OCI-LY1 (cell line): Measurements from ENCODE around the gene CATSPER3.

ENCODE experiments used
- H2AFZ ChIP-seq: fragments of 200-600 bp; sonication (generic), shearing (Covaris generic); 2 replicates; pipeline ENCODE4 v1.6.0; 2014; ENCODE audit warnings: antibody characterized with exemption, mild to moderate bottlenecking, low read length
- H3F3A ChIP-seq: fragments of 200-600 bp; sonication (generic), shearing (Covaris generic); 2 replicates; pipeline ENCODE4 v1.6.0; 2014; ENCODE audit warnings: mild to moderate bottlenecking, antibody characterized with exemption, low read length, moderate library complexity; ENCODE audit not compliant: insufficient read depth
- H3K27ac ChIP-seq: fragments of 200-600 bp; sonication (generic); 2 replicates; pipeline ENCODE4 v1.5.1; 2014; ENCODE audit warnings: low read length, mixed run types, mild to moderate bottlenecking, low read depth; ENCODE audit not compliant: poor library complexity, severe bottlenecking
- H3K27me3 ChIP-seq: fragments of 200-600 bp; sonication (generic); 2 replicates; pipeline ENCODE4 v1.6.0; 2014; ENCODE audit warnings: antibody characterized with exemption, mild to moderate bottlenecking, low read length, moderate library complexity; ENCODE audit not compliant: insufficient read depth
- H3K36me3 ChIP-seq: fragments of 200-600 bp; sonication (generic); 2 replicates; pipeline ENCODE4 v1.6.1; 2014; ENCODE audit warnings: mild to moderate bottlenecking, antibody characterized with exemption, low read length, moderate library complexity, mixed read lengths; ENCODE audit not compliant: insufficient read depth
- H3K4me1 ChIP-seq: fragments of 200-600 bp; sonication (generic); 2 replicates; pipeline ENCODE4 v1.5.1; 2014; ENCODE audit warnings: mild to moderate bottlenecking, low read length, moderate library complexity; ENCODE audit not compliant: insufficient read depth, severe bottlenecking
- H3K4me2 ChIP-seq: fragments of 200-600 bp; sonication (generic), shearing (Covaris generic); 2 replicates; pipeline ENCODE4 v1.6.1; 2014; ENCODE audit warnings: low read length
- H3K4me3 ChIP-seq: fragments of 200-600 bp; sonication (generic); 2 replicates; pipeline ENCODE4 v1.5.1; 2014; ENCODE audit warnings: low read length, low read depth, mild to moderate bottlenecking, mixed read lengths; ENCODE audit not compliant: poor library complexity, severe bottlenecking
- H3K79me2 ChIP-seq: fragments of 200-600 bp; shearing (Covaris generic); 2 replicates; pipeline ENCODE4 v1.6.1; 2016; ENCODE audit warnings: mixed run types, low read length, mixed read lengths; ENCODE audit not compliant: insufficient read depth
- H3K9ac ChIP-seq: fragments of 200-600 bp; sonication (generic), shearing (Covaris generic); 2 replicates; pipeline ENCODE4 v1.6.1; 2014; ENCODE audit warnings: mild to moderate bottlenecking, low read length, mixed read lengths
- H3K9me2 ChIP-seq: fragments of 200-600 bp; sonication (generic), shearing (Covaris generic); 2 replicates; pipeline ENCODE4 v1.6.1; 2014; ENCODE audit warnings: low read depth, mild to moderate bottlenecking, low read length, mixed read lengths
- H3K9me3 ChIP-seq: fragments of 200-600 bp; shearing (Covaris generic); 2 replicates; pipeline ENCODE4 v1.6.1; 2014; ENCODE audit warnings: low read length, mixed read lengths
- H4K20me1 ChIP-seq: fragments of 200-600 bp; sonication (generic), shearing (Covaris generic); 2 replicates; pipeline ENCODE4 v1.6.0; 2016; ENCODE audit warnings: mild to moderate bottlenecking, low read length; ENCODE audit not compliant: insufficient read depth
- CTCF ChIP-seq: fragments of 200-600 bp; sonication (generic), shearing (Covaris generic); IDR thresholded peaks from 2 replicates; pipeline ENCODE4 v1.5.1; 2017; ENCODE audit warnings: mild to moderate bottlenecking, antibody characterized with exemption, low read length, moderate library complexity, mixed read lengths
- EZH2 ChIP-seq: fragments of 200-600 bp; sonication (generic), shearing (Covaris generic); IDR thresholded peaks from 2 replicates; pipeline ENCODE4 v1.8.0; 2017; ENCODE audit warnings: borderline replicate concordance, mixed run types, mild to moderate bottlenecking, antibody characterized with exemption, low read length, moderate library complexity, mixed read lengths

The CATSPER3 gene

DNA sequence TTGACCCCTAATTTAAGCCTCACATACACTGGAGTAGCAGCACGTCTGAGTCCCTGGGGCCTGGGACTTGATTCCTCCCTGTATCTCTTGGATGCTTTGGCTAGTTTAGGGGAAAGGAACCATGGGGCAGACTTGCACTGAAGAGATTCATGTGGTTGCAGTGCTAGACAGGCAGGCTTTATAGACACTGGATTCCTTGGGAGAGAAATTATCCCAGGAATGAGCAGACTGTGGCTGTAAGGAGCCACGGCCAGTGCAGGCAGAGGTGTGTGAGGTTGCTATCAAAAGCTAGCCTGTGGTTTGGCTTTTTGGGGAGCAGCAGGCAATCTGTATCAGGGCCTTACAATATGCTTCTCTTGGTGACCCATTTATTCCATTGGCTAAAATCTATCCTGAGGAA is 86.8 kb downstream of the CATSPER3 start:
- H3K27ac ChIP-seq: peak overlapping the region; percentile 97
- TF ChIP-seq CTCF: no peak
- TF ChIP-seq EZH2: no peak
- H3F3A ChIP-seq: no peaks in the 10 kb centered on the region
- peak overlapping the region; percentile 75 for H3K4me2 ChIP-seq
- peaks cover 56% of the 10 kb centered on the region for H3K4me1 ChIP-seq
- H3K4me3 ChIP-seq: peak overlapping the region; percentile 47
- no peaks in the 10 kb centered on the region for H3K36me3 ChIP-seq
- H2AFZ ChIP-seq: no peak overlapping the region
- H3K9ac ChIP-seq: peak overlapping the region; percentile 66
- H4K20me1 ChIP-seq: no peaks in the 10 kb centered on the region
- H3K9me2 ChIP-seq: no peaks in the 10 kb centered on the region
- H3K79me2 ChIP-seq: no peaks in the 10 kb centered on the region
- no peaks in the 10 kb centered on the region for H3K9me3 ChIP-seq
- no peaks in the 10 kb centered on the region for H3K27me3 ChIP-seq

- no peaks in the 10 kb centered on the region for H3F3A ChIP-seq
- H4K20me1 ChIP-seq: no peaks in the 10 kb centered on the region
- H3K27me3 ChIP-seq: no peaks in the 10 kb centered on the region
- no peaks in the 10 kb centered on the region for H3K9me3 ChIP-seq
- H3K4me3 ChIP-seq: no peak overlapping the region
- H3K9ac ChIP-seq: peak overlapping the region; percentile 66; the same call in 1 of the 2 replicates
- no peak overlapping the region for H2AFZ ChIP-seq
- no peaks in the 10 kb centered on the region for H3K9me2 ChIP-seq
- H3K4me1 ChIP-seq: peaks cover 51% of the 10 kb centered on the region
- H3K79me2 ChIP-seq: no peaks in the 10 kb centered on the region
- TF ChIP-seq EZH2 (no peak), CTCF (no peak)
- peak overlapping the region; percentile 75; the same call in 1 of the 2 replicates for H3K4me2 ChIP-seq
- peak overlapping the region; percentile 97 for H3K27ac ChIP-seq
- H3K36me3 ChIP-seq: no peaks in the 10 kb centered on the region
Observed at GRCh38 chr5:135055396-135055795, 87.7 kb downstream of the CATSPER3 start.

DNA sequence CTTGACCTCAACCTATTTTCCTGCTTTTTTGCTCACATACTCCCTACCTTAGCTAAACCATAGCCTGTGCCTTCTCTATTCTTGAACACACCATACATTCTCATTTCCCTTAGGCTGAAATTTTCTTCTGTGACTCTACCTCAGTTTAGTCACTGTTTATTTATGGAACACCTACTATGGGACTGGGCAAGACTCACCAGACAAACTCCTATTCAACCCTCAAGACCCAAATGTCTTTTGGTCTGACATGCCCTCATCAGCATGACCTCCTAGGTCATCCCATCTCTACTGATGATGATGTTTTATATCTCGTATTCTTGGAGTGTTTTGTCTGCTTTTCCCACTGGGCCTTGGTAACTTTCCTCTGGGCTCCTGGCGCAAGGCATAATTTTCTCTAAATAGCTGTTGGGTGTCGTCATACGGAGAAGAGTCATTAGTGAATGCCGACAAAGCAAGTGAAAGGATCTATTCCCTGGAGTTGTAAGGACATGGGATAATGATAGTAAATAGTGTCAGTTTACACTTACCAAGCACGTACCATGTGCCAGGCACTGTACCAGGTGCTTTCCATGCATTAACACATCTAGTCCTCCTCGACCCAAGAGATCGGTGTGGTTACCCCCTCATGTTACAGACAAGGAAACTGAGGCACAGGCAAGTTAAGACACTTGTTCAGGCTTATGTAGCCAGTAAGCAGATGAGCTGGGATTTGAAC is 88.8 kb downstream of the CATSPER3 start:
- Histone ChIP-seq H3K4me3 (no peak overlapping the region), H3K9me3 (no peaks in the 10 kb centered on the region), H3F3A (no peaks in the 10 kb centered on the region), H3K4me1 (peaks cover 47% of the 10 kb centered on the region), H4K20me1 (no peaks in the 10 kb centered on the region), H3K79me2 (no peaks in the 10 kb centered on the region), H3K27me3 (no peaks in the 10 kb centered on the region), H3K27ac (peak overlapping the region; percentile 97), H3K9me2 (no peaks in the 10 kb centered on the region), H3K4me2 (no peak overlapping the region), H2AFZ (no peak overlapping the region), H3K9ac (no peak overlapping the region), H3K36me3 (no peaks in the 10 kb centered on the region)
- TF ChIP-seq CTCF: no peak
- no peak for TF ChIP-seq EZH2
